HG02852 (cell line): ENCODE results near the gene F3.

Experiments
- ATAC-seq: cut with Tn5 transposase; IDR thresholded peaks from one replicate; pipeline ENCODE4 v1.9.1; 2021; ENCODE audit warnings: mild to moderate bottlenecking, moderate library complexity; ENCODE audit not compliant: unreplicated experiment

The F3 gene

DNA sequence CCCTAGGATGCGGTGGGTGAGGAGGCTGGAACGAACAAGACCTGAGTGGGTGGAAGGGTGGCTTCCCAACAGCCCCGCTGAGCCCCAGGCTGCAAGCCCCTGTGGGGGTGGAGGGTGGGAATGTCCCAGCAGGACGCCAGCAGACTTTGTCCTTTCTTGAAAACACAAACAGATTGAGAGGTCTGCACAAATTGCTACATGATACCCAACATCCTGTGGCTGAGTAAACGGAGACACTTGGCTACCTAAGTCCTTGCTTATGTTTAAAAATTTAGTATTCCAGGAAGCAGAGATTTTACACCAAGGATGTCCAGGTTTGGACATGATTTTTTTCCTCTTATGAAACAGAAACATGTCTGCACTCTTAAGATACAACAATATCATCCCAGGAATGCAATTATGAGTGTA lies 11.8 kb upstream of the F3 start:
- no peak for ATAC-seq

DNA sequence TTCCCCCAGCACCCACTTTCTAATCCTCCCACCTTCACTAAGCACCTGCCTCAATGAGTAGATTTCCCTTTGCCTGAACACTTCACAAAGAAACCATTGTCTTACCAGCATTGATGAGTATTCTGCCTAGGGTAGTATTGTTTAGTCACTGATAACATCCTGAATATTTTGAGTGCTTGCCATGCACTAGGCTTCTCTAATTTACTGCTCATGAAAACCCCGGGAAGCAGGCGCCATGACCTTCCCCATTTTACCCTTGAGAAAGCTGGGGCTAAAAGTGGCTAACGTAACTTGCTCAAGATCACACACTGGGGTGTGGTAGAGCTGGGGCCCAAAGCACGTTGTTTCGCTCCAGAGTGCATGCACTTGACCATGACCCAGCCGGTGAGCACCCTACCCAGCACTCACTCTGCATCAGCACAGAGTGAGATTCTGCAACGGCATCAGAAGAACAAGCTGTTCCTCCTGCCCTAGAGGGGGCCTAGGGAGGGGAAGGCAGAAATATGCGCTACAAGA lies 10.6 kb upstream of the F3 start:
- no peak for ATAC-seq

DNA sequence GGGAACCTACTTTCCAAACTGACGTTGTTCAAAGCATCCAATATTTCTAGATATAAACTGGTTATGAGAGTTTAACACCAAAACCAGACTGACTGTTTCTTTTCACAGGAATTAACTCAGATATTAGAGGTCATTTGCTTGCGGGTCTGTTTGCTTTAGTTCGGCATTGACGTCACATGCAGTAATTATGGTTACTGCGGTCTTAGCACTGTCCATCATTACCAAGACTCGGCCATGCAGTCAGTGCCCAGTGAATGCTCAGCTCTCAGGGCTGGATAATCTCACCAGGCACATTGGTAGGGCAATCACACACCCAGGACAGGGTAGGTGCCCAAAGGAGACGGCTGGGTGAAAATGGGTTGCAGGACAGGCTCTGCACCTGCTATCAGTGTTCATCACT lies 9.9 kb upstream of the F3 start:
- ATAC-seq = no peak

DNA sequence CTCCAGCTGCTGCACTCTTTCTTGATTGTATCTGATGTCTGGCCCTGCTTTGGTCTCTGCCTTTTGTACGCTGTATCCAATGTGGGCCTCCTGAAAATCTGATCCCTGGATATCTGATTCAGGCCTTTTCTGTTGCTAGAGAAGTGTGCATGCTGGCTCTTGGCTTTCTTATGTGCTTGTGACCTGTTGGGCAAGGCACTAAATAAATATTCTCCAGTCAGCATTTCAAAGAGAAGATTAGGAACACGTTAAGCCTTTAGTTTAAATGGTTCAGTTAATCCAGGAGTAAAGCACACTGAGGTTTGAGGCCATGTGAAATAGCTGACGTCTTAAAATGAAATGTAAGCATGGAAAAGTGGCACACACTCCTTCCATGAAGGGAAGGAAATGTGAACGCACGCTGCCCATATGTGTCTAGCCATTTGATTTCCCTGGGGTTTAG lies 9.3 kb upstream of the F3 start:
- ATAC-seq = no peak

DNA sequence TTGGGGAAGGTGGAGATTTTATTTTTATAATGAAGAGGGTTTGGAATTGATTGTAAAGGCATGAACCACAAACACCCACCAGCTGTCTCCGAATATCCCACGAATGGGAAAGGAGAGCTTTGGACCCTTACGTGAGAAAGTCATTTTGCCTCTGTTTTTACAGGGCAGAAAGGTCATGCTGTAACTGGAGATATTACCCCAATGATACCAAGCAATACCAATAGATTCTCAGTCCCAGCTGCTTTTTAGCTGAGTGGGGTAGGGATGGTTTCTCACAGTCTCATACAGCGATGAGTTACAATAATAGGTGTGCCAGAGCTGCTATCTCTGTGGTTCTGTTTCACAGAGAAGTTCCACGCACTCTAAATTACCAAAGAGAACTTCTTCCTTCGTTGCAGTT lies 8.8 kb upstream of the F3 start:
- no peak for ATAC-seq

GRCh38 chr1:94549706-94550105 lies 8.1 kb upstream of the F3 start:
- ATAC-seq = no peak

- ATAC-seq = no peak
Measured at GRCh38 chr1:94544706-94545490, 3.3 kb upstream of the F3 start.

DNA sequence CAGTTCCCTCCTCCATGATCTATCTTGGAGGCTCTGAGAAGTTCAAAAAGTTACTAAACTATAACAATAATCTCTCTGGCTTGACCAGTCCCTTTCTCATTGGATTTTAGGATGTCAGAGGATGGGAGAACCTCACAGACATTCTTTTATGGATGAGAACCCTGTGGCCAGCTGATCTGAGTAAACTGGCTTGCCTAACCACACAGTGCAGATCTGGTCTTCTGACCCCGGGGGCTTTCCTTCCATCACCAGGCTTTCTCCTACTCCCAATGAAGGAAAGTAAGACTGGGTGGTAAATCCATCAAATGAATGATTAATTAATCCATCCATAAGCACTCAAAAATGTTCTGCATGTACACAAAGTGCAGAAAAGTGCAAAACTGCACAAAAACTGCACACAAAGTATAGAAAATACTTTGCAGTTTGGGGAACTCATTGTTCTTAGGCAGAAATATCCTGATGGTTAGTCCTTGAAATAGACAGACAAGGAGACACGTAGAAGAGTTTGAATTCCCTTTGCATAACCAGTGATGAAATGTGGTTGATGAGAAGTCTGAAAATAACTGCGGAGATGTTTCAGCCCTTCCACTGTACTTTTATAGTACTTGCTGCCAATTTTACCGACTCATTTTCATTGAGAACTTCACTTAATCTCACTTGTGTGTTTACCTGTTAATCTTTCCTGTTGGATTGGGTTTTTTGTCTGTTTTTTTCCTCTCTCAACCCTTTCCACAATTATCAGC lies 2.5 kb upstream of the F3 start:
- ATAC-seq = no peak

GRCh38 chr1:94543001-94543400 lies 1.4 kb upstream of the F3 start:
- ATAC-seq = no peak

GRCh38 chr1:94542088-94542870 lies 720 bp upstream of the F3 start:
- peak; percentile 20 for ATAC-seq

- no peak for ATAC-seq
Measured at GRCh38 chr1:94540440-94541245, 916 bp downstream of the F3 start.

GRCh38 chr1:94539496-94539895 lies 2.1 kb downstream of the F3 start:
- ATAC-seq = no peak

GRCh38 chr1:94538243-94538827 lies 3.2 kb downstream of the F3 start:
- no peak for ATAC-seq

DNA sequence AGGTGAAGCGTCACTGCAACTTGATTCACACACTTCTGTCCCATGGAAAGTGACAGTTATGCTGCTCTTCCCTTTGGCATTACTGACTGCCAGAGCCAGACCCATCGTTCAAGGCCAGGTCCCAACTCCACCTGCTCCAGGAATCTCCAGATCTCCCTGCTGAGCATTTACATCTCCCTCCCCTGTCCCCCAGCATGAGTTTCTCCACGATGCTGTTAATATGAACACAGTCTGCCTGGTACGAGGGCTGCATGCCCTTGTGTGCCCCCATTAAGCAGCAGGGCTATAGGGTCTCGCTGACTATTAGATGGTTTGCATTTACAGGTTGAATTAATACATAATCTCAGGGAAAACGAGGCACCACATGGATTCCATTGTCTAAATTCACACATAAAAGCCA lies 4.3 kb downstream of the F3 start:
- ATAC-seq = no peak

- ATAC-seq = no peak
Measured at GRCh38 chr1:94535879-94536278, 5.7 kb downstream of the F3 start.

- ATAC-seq = no peak
Measured at GRCh38 chr1:94535095-94535494, 6.5 kb downstream of the F3 start.

DNA sequence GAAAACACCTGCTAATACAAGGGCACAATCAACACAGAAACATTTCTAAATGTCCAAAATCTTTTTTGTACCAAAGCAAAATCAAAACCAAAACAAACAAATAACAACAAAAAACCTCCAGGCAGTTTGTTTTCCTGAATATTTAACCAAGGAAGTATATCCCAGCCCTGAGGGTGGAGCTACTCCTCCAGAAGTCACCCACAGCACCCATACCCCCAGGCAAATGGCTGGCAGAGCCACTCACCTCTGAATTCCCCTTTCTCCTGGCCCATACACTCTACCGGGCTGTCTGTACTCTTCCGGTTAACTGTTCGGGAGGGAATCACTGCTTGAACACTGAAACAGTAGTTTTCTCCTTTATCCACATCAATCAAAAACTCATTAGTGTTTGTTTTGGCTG lies 9.5 kb downstream of the F3 start:
- no peak for ATAC-seq

DNA sequence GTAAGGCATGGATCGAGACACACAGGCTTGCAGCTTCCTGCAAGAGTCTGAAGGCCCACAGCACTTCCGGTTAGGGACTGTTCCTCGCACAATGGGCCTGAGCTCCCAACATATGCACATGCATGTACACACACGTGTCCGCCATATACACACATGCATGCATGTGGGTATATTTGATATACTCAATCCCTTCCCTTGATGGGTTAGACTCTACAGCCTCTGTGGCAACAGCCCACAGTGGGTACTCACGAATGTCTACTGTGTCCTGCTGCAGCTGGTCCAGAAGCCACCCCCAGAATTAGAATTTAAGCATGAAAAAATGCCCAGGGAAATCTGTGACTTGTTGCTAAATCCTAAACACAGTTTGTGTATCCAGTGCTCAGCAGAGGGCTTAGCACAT lies 9.9 kb downstream of the F3 start:
- no peak for ATAC-seq

GRCh38 chr1:94530373-94530878 lies 11.1 kb downstream of the F3 start:
- ATAC-seq = no peak

DNA sequence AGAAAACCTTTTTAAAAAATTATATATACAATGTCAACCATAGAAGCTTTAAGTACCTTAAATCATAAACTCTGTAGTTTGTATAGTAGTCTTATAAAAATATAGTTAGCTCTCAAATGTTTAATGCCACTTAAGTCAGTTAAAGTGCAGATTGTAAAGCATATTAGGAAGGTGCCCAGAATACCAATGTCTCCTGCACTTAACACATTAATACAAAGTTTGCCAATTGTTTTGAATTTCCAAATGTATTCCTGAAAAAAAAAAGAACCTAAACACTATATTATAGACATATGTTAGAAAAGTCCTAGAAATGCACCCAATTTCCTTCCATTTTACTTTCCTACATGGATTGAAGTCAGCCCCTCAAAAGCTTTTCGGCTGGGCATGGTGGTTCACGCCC lies 12.1 kb downstream of the F3 start:
- no peak for ATAC-seq
